HUES48 (cell line): ENCODE results near the gene SULT1C3.

ENCODE experiments used
- H3K27ac ChIP-seq: one replicate; pipeline ENCODE4 v1.7.0; 2013; ENCODE audit warnings: low read depth, low read length, inconsistent platforms
- H3K27me3 ChIP-seq: 2 replicates; pipeline ENCODE4 v1.6.1; 2013; ENCODE audit warnings: mild to moderate bottlenecking, low read length; ENCODE audit not compliant: control insufficient read depth, insufficient read depth
- H3K36me3 ChIP-seq: 2 replicates; pipeline ENCODE4 v1.6.1; 2013; ENCODE audit warnings: low read length; ENCODE audit not compliant: control insufficient read depth, insufficient read depth
- H3K4me1 ChIP-seq: 2 replicates; pipeline ENCODE4 v1.6.1; 2013; ENCODE audit warnings: mild to moderate bottlenecking, low read length; ENCODE audit not compliant: control insufficient read depth, insufficient read depth
- H3K4me3 ChIP-seq: 2 replicates; pipeline ENCODE4 v1.5.1; 2013; ENCODE audit warnings: mild to moderate bottlenecking, low read depth, low read length
- H3K9ac ChIP-seq: 2 replicates; pipeline ENCODE4 v1.6.1; 2013; ENCODE audit warnings: mild to moderate bottlenecking, low read depth, low read length, moderate library complexity
- H3K9me3 ChIP-seq: 2 replicates; pipeline ENCODE4 v1.6.1; 2013; ENCODE audit warnings: low read length; ENCODE audit not compliant: control insufficient read depth, insufficient read depth

Gene SULT1C3

GRCh38 chr2:108301558-108301957 is 61.8 kb downstream of the SULT1C3 start:
- Histone ChIP-seq H3K9ac (no peak overlapping the region), H3K4me3 (no peak overlapping the region), H3K9me3 (no peaks in the 10 kb centered on the region), H3K27ac (no peak overlapping the region), H3K36me3 (no peaks in the 10 kb centered on the region), H3K27me3 (no peaks in the 10 kb centered on the region), H3K4me1 (no peaks in the 10 kb centered on the region)

GRCh38 chr2:108304975-108305374 is 65.2 kb downstream of the SULT1C3 start:
- Histone ChIP-seq H3K4me3 (no peak overlapping the region), H3K9ac (no peak overlapping the region), H3K27ac (no peak overlapping the region), H3K4me1 (no peaks in the 10 kb centered on the region), H3K27me3 (no peaks in the 10 kb centered on the region), H3K9me3 (no peaks in the 10 kb centered on the region), H3K36me3 (no peaks in the 10 kb centered on the region)

GRCh38 chr2:108305901-108306300 is 66.1 kb downstream of the SULT1C3 start:
- no peak overlapping the region for H3K27ac ChIP-seq
- H3K4me3 ChIP-seq = no peak overlapping the region
- no peaks in the 10 kb centered on the region for H3K4me1 ChIP-seq
- no peaks in the 10 kb centered on the region for H3K9me3 ChIP-seq
- H3K27me3 ChIP-seq = no peaks in the 10 kb centered on the region
- no peak overlapping the region for H3K9ac ChIP-seq
- no peaks in the 10 kb centered on the region for H3K36me3 ChIP-seq

- Histone ChIP-seq H3K27me3 (no peaks in the 10 kb centered on the region), H3K36me3 (no peaks in the 10 kb centered on the region), H3K4me3 (no peak overlapping the region), H3K27ac (no peak overlapping the region), H3K4me1 (no peaks in the 10 kb centered on the region), H3K9ac (no peak overlapping the region), H3K9me3 (no peaks in the 10 kb centered on the region)
Measured at GRCh38 chr2:108309903-108310302, 70.1 kb downstream of the SULT1C3 start.
